HepG2 (cell line): Measurements from ENCODE around the gene ANKRD10. TPM values are rescaled to one million over a fixed set of nuclear protein-coding genes. Genes with fewer than 3 reads are reported as not detected.
A peak's percentile ranks its signal among the peaks of the same experiment; 100 is the strongest.
"Not testable (repeated sequence)": the region's sequence is repeated elsewhere in the genome, so short reads cannot be mapped to it uniquely, and the experiment has no call there.

Experiments used
- ATAC-seq: fragments of 200-7000 bp; cut with Tn5 transposase; 3 replicates; pipeline ENCODE4 v1.9.1; 2020; ENCODE audit warnings: mild to moderate bottlenecking, moderate library complexity
- BruUV-seq: library from RNA; stranded (reverse); fragments of 400-500 nt; replicated peaks from 2 replicates; lab custom pipeline; 2021; lab: Mats Ljungman, UMichigan
- CTCF ChIA-PET: fragments of 300-600 bp; formaldehyde crosslinking; extraction: SDS; loops from one replicate; lab custom pipeline; 2021; ENCODE audit warnings: low total read pairs, inconsistent platforms, low intra/inter-chr PET ratio; lab: Yijun Ruan, JAX
- POLR2A ChIA-PET: fragments of 350-600 bp; sonication (Branson Sonifier 250); formaldehyde crosslinking; loops from one replicate; lab custom pipeline; 2020; ENCODE audit warnings: antibody characterized with exemption, inconsistent platforms; lab: Yijun Ruan, JAX
- DNase-seq: peaks from one replicate; pipeline ENCODE4 v3.0.0-alpha.2; 2015; ENCODE audit warnings: low spot score
- FAIRE-seq: peaks from 3 replicates; lab custom pipeline; 2011; peaks lifted over from hg19 to GRCh38; lab: Jason Lieb, UNC
- H2AFZ ChIP-seq: one replicate; pipeline ENCODE4 v1.6.1; 2011; ENCODE audit warnings: low read length, inconsistent platforms
- H3K27ac ChIP-seq: fragments of 300-600 bp; 3 replicates; pipeline ENCODE4 v1.8.0; 2011; ENCODE audit warnings: mixed run types, mild to moderate bottlenecking, mixed read lengths, low read length, inconsistent platforms; ENCODE audit not compliant: insufficient read depth; ENCODE audit errors: extremely low read length
- H3K27me3 ChIP-seq, 2 experiments: fragments of 200-600 bp in 1 of 2; 2 replicates in 1 of 2; 3 replicates in 1 of 2; pipeline versions ENCODE4 v1.6.0 to v1.8.0; 2011; ENCODE audit warnings: low read length in 2 of 2, mild to moderate bottlenecking in 2 of 2, moderate library complexity in 2 of 2, inconsistent platforms in 1 of 2; ENCODE audit not compliant: insufficient read depth in 2 of 2, control insufficient read depth in 1 of 2
- H3K36me3 ChIP-seq, 2 experiments: fragments of 200-600 bp in 1 of 2; replicated peaks in 1 of 2; 2 replicates in 1 of 2; 3 replicates in 1 of 2; pipeline versions ENCODE4 v1.5.1 to v1.8.0; 2011; ENCODE audit warnings: low read length in 2 of 2, inconsistent platforms in 1 of 2; ENCODE audit not compliant: insufficient read depth in 2 of 2, control insufficient read depth in 1 of 2
- H3K4me1 ChIP-seq: 2 replicates; pipeline ENCODE4 v1.5.1; 2012; ENCODE audit warnings: low read length, inconsistent platforms; ENCODE audit not compliant: insufficient read depth
- H3K4me2 ChIP-seq: 2 replicates; pipeline ENCODE4 v1.6.0; 2011; ENCODE audit warnings: low read depth, low read length, inconsistent platforms
- H3K4me3 ChIP-seq, 3 experiments: fragments of 200-600 bp in 1 of 3; sonication (generic), shearing (Covaris generic) in 1 of 3; replicated peaks in 1 of 3; 2 replicates each; pipeline ENCODE4 v1.5.1; 2011 to 2016; ENCODE audit warnings: low read length in 3 of 3, inconsistent platforms in 2 of 3, low read depth in 2 of 3, mild to moderate bottlenecking in 2 of 3, control low read depth in 1 of 3, mixed read lengths in 1 of 3; ENCODE audit not compliant: insufficient read depth in 1 of 3
- H3K79me2 ChIP-seq: one replicate; pipeline ENCODE4 v1.6.1; 2011; ENCODE audit warnings: low read length, inconsistent platforms; ENCODE audit not compliant: insufficient read depth
- H3K9ac ChIP-seq: 2 replicates; pipeline ENCODE4 v1.6.0; 2011; ENCODE audit warnings: mild to moderate bottlenecking, low read depth, low read length, inconsistent platforms; ENCODE audit not compliant: insufficient read depth
- H3K9me3 ChIP-seq: 2 replicates; pipeline ENCODE4 v1.5.1; 2012; ENCODE audit warnings: mild to moderate bottlenecking, low read length
- H4K20me1 ChIP-seq: 2 replicates; pipeline ENCODE4 v1.6.0; 2011; ENCODE audit warnings: inconsistent platforms, mild to moderate bottlenecking, low read length, moderate library complexity; ENCODE audit not compliant: insufficient read depth
- ATF1 ChIP-seq: IDR thresholded peaks from 2 replicates; pipeline ENCODE4 v1.6.1; 2016; ENCODE audit warnings: mild to moderate bottlenecking, control low read depth
- HOXA7 ChIP-seq: sonication (generic); formaldehyde crosslinking; IDR thresholded peaks from 2 replicates; pipeline ENCODE4 v1.8.1; 2022; ENCODE audit warnings: mild to moderate bottlenecking, missing genetic modification reagents, moderate library complexity
- KDM3A ChIP-seq: IDR thresholded peaks from 2 replicates; pipeline ENCODE4 v1.6.1; 2018; ENCODE audit warnings: low read depth, missing compliant biosample characterization
- ZNF143 ChIP-seq: sonication (generic); formaldehyde crosslinking; IDR thresholded peaks from 2 replicates; pipeline ENCODE4 v1.4.0; 2020; ENCODE audit warnings: missing genetic modification reagents
- ZNF407 ChIP-seq: sonication (generic); formaldehyde crosslinking; IDR thresholded peaks from one replicate; pipeline ENCODE4 v1.5.1; 2020; ENCODE audit warnings: mild to moderate bottlenecking, missing genetic modification reagents; ENCODE audit errors: not compliant biosample characterization
- ZNF549 ChIP-seq: sonication (generic); formaldehyde crosslinking; IDR thresholded peaks from 2 replicates; pipeline ENCODE4 v1.5.0; 2020; ENCODE audit warnings: missing genetic modification reagents
- ZSCAN30 ChIP-seq: sonication (generic); formaldehyde crosslinking; IDR thresholded peaks from 2 replicates; pipeline ENCODE4 v1.5.0; 2020; ENCODE audit warnings: mild to moderate bottlenecking, missing genetic modification reagents
- WGBS: methylation state at CpG from one replicate; pipeline ENCODE4 v1.1.6; 2017; ENCODE audit warnings: low lambda C conversion rate; 5-methylcytosine and 5-hydroxymethylcytosine counted together
- in situ Hi-C: cut with HindIII; loops from 2 replicates; pipeline ENCODE4 v1.10.0; 2017; ENCODE audit warnings: low pct_unique_long_range_greater_than_20kb; ENCODE audit not compliant: extremely low pct_ligation_motif_present
- intact Hi-C: fragments of 100-400 bp; cut with micrococcal nuclease; formaldehyde crosslinking; loops from one replicate; pipeline ENCODE4 v1.10.0; 2022; ENCODE audit not compliant: unreplicated experiment
- polyA plus RNA-seq, 8 experiments: library from polyadenylated mRNA; depleted of rRNA in 3 of 8; stranded (reverse) in 7 of 8; unstranded in 1 of 8; fragments of >200 nt; fragmentation: Illumina TruSeq in 4 of 8; extraction: Trizol in 4 of 8; gene quantifications; 2 replicates each; pipeline versions ENCODE4 v1.2.1 to v1.2.3, GENCODE V29; 2011 to 2016; ENCODE audit warnings: low read depth in 4 of 8, missing spikeins in 1 of 8, mixed read lengths in 1 of 8; ENCODE audit not compliant: insufficient read depth in 1 of 8
- total RNA-seq, 5 experiments: library from RNA; depleted of rRNA; stranded (reverse); fragments of >200 nt; fragmentation: Illumina TruSeq; extraction: Trizol; gene quantifications; 2 replicates each; pipeline ENCODE4 v1.2.3, GENCODE V29; 2016; ENCODE audit warnings: low read depth in 1 of 5

ANKRD10 gene
- total and polyA plus RNA-seq, 2 of the 13 experiments (the other 11 are each of a cell fraction or from before 2014, with no cell fraction given) = 108 to 115 TPM

GRCh38 chr13:110952135-110952534 is 37.3 kb upstream of the ANKRD10 start:
- DNase-seq, H4K20me1 ChIP-seq, H3K36me3 ChIP-seq, H2AFZ ChIP-seq, H3K4me3 ChIP-seq, H3K27ac ChIP-seq, H3K79me2 ChIP-seq, H3K9me3 ChIP-seq, H3K9ac ChIP-seq, POLR2A ChIA-PET, H3K4me2 ChIP-seq, intact Hi-C loops, BruUV-seq, ATAC-seq, CTCF ChIA-PET, H3K4me1 ChIP-seq: not testable (repeated sequence)
- FAIRE-seq = peak; percentile 42
- in situ Hi-C loops = loop anchor here (10.0 kb wide), 1 partner anchor 1443 kb away; no protein-coding TSS in a partner anchor
- WGBS = 7% methylated on average over 4 of the region's 6 CpGs
- peaks cover 6 to 21% of the 10 kb centered on the region in 2 experiments; a peak in 2 of 5 replicates for H3K27me3 ChIP-seq

GRCh38 chr13:110950819-110951570 is 36.1 kb upstream of the ANKRD10 start:
- POLR2A ChIA-PET = no interaction called here
- intact Hi-C loops = no loop called here
- FAIRE-seq (no peak), ATAC-seq (no peak), DNase-seq (no peak)
- CTCF ChIA-PET = no interaction called here
- Histone ChIP-seq H3K9ac (no peak overlapping the region), H3K27me3 (peaks cover 6 to 21% of the 10 kb centered on the region in 2 experiments; a peak in 2 of 5 replicates), H2AFZ (no peak overlapping the region), H4K20me1 (no peaks in the 10 kb centered on the region), H3K36me3 (no peaks in the 10 kb centered on the region), H3K79me2 (no peaks in the 10 kb centered on the region), H3K4me1 (no peaks in the 10 kb centered on the region), H3K9me3 (no peaks in the 10 kb centered on the region), H3K4me2 (no peak overlapping the region), H3K4me3 (no peak overlapping the region), H3K27ac (no peak overlapping the region)
- in situ Hi-C loops = loop anchor here (10.0 kb wide), 1 partner anchor 1444 kb away; no protein-coding TSS in a partner anchor
- 31% methylated on average over 6 of the region's 8 CpGs for WGBS
- BruUV-seq = no TSS peak
- TF ChIP-seq KDM3A (CRISPR knock-in tag) = no peak
- TF ChIP-seq ZSCAN30 (CRISPR knock-in tag) = no peak
- no peak for TF ChIP-seq ZNF549 (CRISPR knock-in tag)
- TF ChIP-seq ZNF143 = no peak
- TF ChIP-seq ZNF407 (CRISPR knock-in tag) = no peak
- no peak for TF ChIP-seq HOXA7
- no peak for TF ChIP-seq ATF1 (CRISPR knock-in tag)
